GM10266 (cell line): Measurements from ENCODE around the gene TTLL11.

Source experiments
- DNase-seq: peaks from one replicate; pipeline ENCODE4 v3.0.0; 2012; ENCODE audit errors: extremely low spot score
- TF ChIP-seq, protein P1 (sequence below): IDR thresholded peaks from 2 replicates; pipeline ENCODE4 v1.5.1; 2012; ENCODE audit warnings: mild to moderate bottlenecking, low read depth; ENCODE audit not compliant: control insufficient read depth, insufficient read depth; ENCODE audit errors: missing control alignments

TTLL11 gene

DNA sequence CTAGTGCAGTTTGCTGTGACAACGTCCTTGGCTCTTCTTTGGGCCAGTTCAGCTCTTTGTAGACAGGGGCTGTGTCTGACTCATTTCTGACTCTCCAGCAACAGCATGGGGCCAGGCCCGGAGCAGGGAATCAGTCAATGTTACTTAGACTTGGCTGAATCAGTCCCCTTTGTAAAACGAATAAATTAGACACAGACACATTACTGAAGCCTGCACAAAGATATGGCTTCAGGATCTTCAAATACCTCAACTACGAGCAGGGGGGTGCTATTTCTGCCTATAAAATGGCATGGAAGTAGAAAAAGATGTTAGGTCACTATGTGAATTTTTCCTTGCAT is 204.7 kb downstream of the TTLL11 start:
- no peak for DNase-seq
- TF ChIP-seq, protein P1, sequence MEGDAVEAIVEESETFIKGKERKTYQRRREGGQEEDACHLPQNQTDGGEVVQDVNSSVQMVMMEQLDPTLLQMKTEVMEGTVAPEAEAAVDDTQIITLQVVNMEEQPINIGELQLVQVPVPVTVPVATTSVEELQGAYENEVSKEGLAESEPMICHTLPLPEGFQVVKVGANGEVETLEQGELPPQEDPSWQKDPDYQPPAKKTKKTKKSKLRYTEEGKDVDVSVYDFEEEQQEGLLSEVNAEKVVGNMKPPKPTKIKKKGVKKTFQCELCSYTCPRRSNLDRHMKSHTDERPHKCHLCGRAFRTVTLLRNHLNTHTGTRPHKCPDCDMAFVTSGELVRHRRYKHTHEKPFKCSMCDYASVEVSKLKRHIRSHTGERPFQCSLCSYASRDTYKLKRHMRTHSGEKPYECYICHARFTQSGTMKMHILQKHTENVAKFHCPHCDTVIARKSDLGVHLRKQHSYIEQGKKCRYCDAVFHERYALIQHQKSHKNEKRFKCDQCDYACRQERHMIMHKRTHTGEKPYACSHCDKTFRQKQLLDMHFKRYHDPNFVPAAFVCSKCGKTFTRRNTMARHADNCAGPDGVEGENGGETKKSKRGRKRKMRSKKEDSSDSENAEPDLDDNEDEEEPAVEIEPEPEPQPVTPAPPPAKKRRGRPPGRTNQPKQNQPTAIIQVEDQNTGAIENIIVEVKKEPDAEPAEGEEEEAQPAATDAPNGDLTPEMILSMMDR = no peak

- TF ChIP-seq, protein P1 = no peak
- DNase-seq = no peak
Observed at GRCh38 chr9:121887553-121888437, 205.3 kb downstream of the TTLL11 start.

DNA sequence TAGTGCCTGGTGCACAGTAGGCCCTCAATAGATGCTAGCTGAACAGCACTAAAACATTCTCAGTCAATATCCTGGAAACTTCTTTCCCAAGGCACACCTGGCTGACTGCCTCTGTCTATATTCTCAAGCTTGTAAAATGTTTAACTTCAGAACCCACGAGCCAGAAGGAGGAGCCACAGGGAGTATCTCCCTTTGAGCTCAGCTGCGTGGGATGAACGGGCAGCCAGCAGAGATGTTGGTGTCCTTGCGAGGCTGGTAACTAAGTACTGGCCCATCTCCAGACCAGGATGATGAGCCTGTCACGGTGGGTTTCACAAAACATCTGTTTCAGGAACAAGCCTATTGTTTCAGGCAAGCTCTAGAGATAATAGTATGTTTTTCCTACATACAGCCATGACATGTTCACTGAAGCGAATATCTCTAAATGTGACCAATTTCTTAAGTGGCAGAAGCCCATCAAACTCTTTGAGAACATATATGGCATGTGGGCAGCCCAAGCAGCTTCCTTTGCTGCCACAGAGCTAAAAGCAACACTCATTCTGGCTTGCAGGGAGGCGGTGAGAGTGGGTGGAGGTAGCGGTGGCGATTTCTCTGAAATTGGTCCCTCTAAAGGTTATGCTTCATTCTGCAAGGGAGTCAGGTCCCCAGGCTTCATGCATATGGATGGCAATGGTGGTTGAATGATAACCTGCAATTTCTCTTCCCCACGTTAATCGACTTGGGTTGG is 206.2 kb downstream of the TTLL11 start:
- TF ChIP-seq, protein P1 = no peak
- DNase-seq = no peak

DNA sequence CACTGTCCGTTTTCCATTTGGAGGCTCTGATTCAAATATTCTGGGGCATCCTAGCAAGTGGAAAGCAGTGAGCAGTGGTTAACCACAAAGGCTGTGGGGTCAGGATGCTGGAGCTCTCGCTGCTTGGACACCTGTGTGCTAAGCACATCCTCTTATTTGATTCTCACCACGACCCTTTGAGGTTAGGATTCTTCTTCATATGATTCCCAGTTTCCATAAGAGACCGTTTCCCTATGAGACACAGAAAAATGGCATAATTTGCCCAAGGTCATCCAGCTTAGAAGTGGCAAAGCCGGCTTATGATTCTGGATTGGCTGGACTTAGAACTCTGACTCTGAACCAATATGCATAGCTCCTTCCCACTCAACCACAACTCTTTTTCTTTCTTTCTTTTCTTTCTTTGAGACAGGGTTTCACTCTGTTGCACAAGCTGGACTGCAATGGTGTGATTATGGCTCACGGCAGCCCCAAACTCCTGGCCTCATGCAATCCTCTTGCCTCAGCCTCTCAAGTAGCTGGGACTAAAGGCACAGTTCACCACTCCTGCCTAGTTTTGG is 207.7 kb downstream of the TTLL11 start:
- no peak for DNase-seq
- TF ChIP-seq, protein P1 = no peak

DNA sequence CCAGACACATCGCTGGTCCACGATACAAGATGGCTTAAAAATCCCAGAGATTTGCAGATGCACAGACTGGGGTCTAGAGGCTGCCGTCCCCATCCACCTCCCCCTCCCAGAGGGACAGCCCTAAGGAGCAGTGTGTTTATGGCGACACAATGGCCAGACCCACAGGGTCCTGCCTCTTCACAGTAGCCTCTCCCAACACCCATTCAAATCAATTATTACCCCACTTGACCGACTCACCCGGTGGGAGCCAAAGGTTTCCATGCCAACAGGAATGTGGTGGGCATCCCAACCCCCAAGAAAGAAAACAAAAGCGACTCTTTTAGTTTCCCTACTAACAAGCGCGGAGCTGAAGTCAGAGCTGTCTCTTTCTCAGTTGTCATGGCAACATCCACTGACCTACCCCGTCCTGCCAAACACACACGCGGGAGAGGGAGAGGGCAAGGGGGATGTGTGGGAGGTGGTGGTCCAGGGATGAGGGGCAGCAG is 209.0 kb downstream of the TTLL11 start:
- TF ChIP-seq, protein P1 = no peak
- no peak for DNase-seq

DNA sequence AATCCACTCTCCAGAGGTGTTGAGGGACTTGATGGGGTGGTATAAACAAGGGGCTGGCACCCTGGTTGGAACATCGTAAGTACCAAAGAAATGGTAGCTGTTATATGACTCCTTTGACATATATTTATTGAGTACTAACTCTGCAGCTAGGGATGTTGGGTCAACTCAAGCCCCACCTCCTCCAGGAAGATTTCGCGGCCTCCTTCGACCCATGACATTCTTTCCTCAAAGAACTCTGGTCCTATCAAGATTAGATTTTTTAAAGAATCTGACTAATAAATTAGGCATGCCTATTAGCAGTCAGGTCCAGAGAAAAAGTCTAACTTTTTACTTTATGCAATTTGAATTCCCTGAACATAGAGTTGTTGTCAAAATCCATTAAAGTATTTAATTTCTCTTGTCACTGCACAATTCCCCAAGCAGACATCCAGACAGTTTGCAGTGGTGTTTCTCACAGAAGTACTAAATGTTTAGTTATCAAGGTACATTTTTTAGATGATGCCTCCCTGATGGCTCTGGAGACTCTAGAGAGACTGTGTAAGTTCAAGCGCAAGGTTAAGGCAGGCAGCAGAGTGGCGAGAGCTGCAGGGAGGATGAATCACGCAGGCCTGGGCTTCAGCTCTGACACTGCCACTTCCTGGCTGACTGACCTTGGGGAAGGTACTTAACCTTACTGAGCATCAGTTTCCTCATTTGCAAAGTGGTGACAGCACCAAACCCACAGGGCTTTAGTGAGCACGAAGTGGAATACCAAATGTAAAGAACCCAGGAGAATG is 209.6 kb downstream of the TTLL11 start:
- TF ChIP-seq, protein P1 = no peak
- DNase-seq = no peak
